Upper lobe of left lung (tissue), 4 donors: Measurements from ENCODE around the gene ST14.

Experiments
- POLR2A ChIP-seq, 4 donors: fragments of 450-650 bp; IDR thresholded peaks; one replicate each; pipeline ENCODE4 v1.5.1; 2016 to 2017; ENCODE audit warnings: antibody characterized with exemption in 4 of 4, mild to moderate bottlenecking in 2 of 4
- TF ChIP-seq, protein P1 (sequence below), 6 experiments: fragments of 450-650 bp in 4 of 6; fragments of 200-600 bp in 2 of 6; sonication (generic) in 2 of 6; IDR thresholded peaks; one replicate each; pipeline ENCODE4 v1.5.1; 2016 to 2019; ENCODE audit warnings: antibody characterized with exemption in 6 of 6

- peak in 1 of 4 donors; percentile 42 for TF ChIP-seq POLR2A (IDR thresholded peaks at IDR 0.05)
- TF ChIP-seq, protein P1, sequence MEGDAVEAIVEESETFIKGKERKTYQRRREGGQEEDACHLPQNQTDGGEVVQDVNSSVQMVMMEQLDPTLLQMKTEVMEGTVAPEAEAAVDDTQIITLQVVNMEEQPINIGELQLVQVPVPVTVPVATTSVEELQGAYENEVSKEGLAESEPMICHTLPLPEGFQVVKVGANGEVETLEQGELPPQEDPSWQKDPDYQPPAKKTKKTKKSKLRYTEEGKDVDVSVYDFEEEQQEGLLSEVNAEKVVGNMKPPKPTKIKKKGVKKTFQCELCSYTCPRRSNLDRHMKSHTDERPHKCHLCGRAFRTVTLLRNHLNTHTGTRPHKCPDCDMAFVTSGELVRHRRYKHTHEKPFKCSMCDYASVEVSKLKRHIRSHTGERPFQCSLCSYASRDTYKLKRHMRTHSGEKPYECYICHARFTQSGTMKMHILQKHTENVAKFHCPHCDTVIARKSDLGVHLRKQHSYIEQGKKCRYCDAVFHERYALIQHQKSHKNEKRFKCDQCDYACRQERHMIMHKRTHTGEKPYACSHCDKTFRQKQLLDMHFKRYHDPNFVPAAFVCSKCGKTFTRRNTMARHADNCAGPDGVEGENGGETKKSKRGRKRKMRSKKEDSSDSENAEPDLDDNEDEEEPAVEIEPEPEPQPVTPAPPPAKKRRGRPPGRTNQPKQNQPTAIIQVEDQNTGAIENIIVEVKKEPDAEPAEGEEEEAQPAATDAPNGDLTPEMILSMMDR (IDR thresholded peaks at IDR 0.05): no peak
Measured at GRCh38 chr11:130166457-130166784, 6.8 kb downstream of the ST14 start.
